GM12874 (cell line): ENCODE results near the gene SCARF2.

Experiments
- CTCF ChIP-seq: IDR thresholded peaks from 2 replicates; pipeline ENCODE4 v1.5.1; 2011; ENCODE audit warnings: low read depth, mild to moderate bottlenecking, control low read depth, low read length, moderate library complexity; ENCODE audit not compliant: insufficient read depth

Gene SCARF2

GRCh38 chr22:20402960-20403778, 34.5 kb downstream of the SCARF2 start:
- TF ChIP-seq CTCF: no peak

GRCh38 chr22:20401376-20402014, 36.1 kb downstream of the SCARF2 start:
- TF ChIP-seq CTCF: no peak

- no peak for TF ChIP-seq CTCF
These were observed 36.8 kb downstream of the SCARF2 start for GRCh38 chr22:20400606-20401375.

- no peak for TF ChIP-seq CTCF
These were observed 37.6 kb downstream of the SCARF2 start for GRCh38 chr22:20399866-20400605.

GRCh38 chr22:20398420-20398819, 39.2 kb downstream of the SCARF2 start:
- no peak for TF ChIP-seq CTCF

GRCh38 chr22:20397498-20397897, 40.1 kb downstream of the SCARF2 start:
- TF ChIP-seq CTCF: no peak
